Psoas muscle (tissue), 8 donors: ENCODE measurements around the gene KRT1. TPM values are rescaled to one million over a fixed set of nuclear protein-coding genes. Genes with fewer than 3 reads are reported as not detected.

ENCODE experiments used
- ATAC-seq, 4 donors: fragments of 200-7000 bp; cut with Tn5 transposase; one replicate each; pipeline ENCODE4 v1.9.1; 2020; ENCODE audit warnings: moderate library complexity in 3 of 4, mild to moderate bottlenecking in 2 of 4
- DNase-seq, 2 donors: peaks; one replicate each; pipeline ENCODE4 v3.0.0-alpha.2; 2020
- H3K27ac ChIP-seq: fragments of 200-600 bp; one replicate; pipeline ENCODE4 v1.8.0; 2022
- H3K27me3 ChIP-seq, 3 donors: fragments of 200-600 bp in 1 of 3; one replicate each; pipeline versions ENCODE4 v1.6.1 to v1.8.0; 2013 to 2022; ENCODE audit warnings: low read length in 2 of 3, mild to moderate bottlenecking in 2 of 3, moderate library complexity in 1 of 3; ENCODE audit not compliant: insufficient read depth in 3 of 3
- H3K36me3 ChIP-seq, 2 donors: fragments of 200-600 bp in 1 of 2; one replicate each; pipeline versions ENCODE4 v1.6.1 to v1.8.0; 2013 to 2022; ENCODE audit warnings: low read depth in 1 of 2, mild to moderate bottlenecking in 1 of 2, moderate library complexity in 1 of 2; ENCODE audit not compliant: insufficient read depth in 1 of 2
- H3K4me1 ChIP-seq: fragments of 200-600 bp; one replicate; pipeline ENCODE4 v1.8.0; 2022
- H3K4me3 ChIP-seq: fragments of 200-600 bp; one replicate; pipeline ENCODE4 v1.8.0; 2022; ENCODE audit warnings: mild to moderate bottlenecking
- H3K9me3 ChIP-seq: fragments of 200-600 bp; one replicate; pipeline ENCODE4 v1.8.0; 2022
- CTCF ChIP-seq: fragments of 200-600 bp; IDR thresholded peaks from one replicate; pipeline ENCODE4 v1.8.0; 2022; ENCODE audit warnings: antibody characterized with exemption
- WGBS, 3 donors: extraction: QIAGEN DNeasy Blood & Tissue Kit; methylation state at CpG; one replicate each; pipeline versions ENCODE4 v1.1.6 to v1.1.7; 2013; 5-methylcytosine and 5-hydroxymethylcytosine counted together
- intact Hi-C, 2 donors: fragments of 100-400 bp; cut with DNase I; formaldehyde crosslinking; loops; one replicate each; pipeline versions ENCODE4 v1.11.0 to v1.14.2; 2022
- polyA plus RNA-seq, 3 donors: library from polyadenylated mRNA; stranded (reverse); fragments of 200-250 nt; gene quantifications; one replicate each; pipeline ENCODE4 v1.2.3, GENCODE V29; 2013
- total RNA-seq, 4 donors: library from RNA; stranded (reverse); fragmentation: NEBNext Ultra II Directional in 2 of 4; extraction: Animal tissue kit (Norgen Biotek cat#: 25700) in 2 of 4; gene quantifications; one replicate each; pipeline versions ENCODE4 v1.2.1 to v1.2.4, GENCODE V29; 2021 to 2023
- donor health status: healthy with polysubstance abuse.
- donor health status: DM: no; HTN: no; CAD: no; lungs with moderate emphysema.
- donor health status: Bipolar disorder and iron deficiency.
- donor health status: healthy.
- donor health status: DM: yes; HTN: yes; CAD: no.
- donor health status: DM: no; HTN: no; CAD: no.
- donor health status: DM: no; HTN: no; CAD: no.
- donor health status: DM: yes; HTN: yes; CAD: no.

The KRT1 gene
- total and polyA plus RNA-seq, 7 donors, result 0.13 to 1.1 (median 0.20) TPM; not detected in 3

GRCh38 chr12:52686756-52687487, 6.7 kb upstream of the KRT1 start:
- TF ChIP-seq CTCF, result no peak
- ATAC-seq, result no peak
- Histone ChIP-seq H3K4me1 (no peaks in the 10 kb centered on the region), H3K36me3 (no peaks in the 10 kb centered on the region), H3K27me3 (peaks cover 0 to 42% (median 5%) of the 10 kb centered on the region in 3 donors), H3K27ac (no peak overlapping the region), H3K4me3 (no peak overlapping the region), H3K9me3 (no peaks in the 10 kb centered on the region)
- DNase-seq, result no peak
- intact Hi-C loops, result no loop called here
- 67 to 75% (median 73%) methylated on average over 9 of the region's 9 CpGs for WGBS, 3 donors

- H3K9me3 ChIP-seq, result no peaks in the 10 kb centered on the region
- no peak overlapping the region for H3K4me3 ChIP-seq
- WGBS, 3 donors, result 66 to 71% (median 68%) methylated on average over 3 of the region's 3 CpGs
- H3K4me1 ChIP-seq, result no peaks in the 10 kb centered on the region
- ATAC-seq (no peak), DNase-seq (no peak)
- intact Hi-C loops, result no loop called here
- H3K27me3 ChIP-seq, result peaks cover 0 to 33% (median 4%) of the 10 kb centered on the region in 3 donors
- H3K27ac ChIP-seq, result no peak overlapping the region
- H3K36me3 ChIP-seq, result no peaks in the 10 kb centered on the region
- no peak for TF ChIP-seq CTCF
These were observed 5.9 kb upstream of the KRT1 start for GRCh38 chr12:52686063-52686462.

DNA sequence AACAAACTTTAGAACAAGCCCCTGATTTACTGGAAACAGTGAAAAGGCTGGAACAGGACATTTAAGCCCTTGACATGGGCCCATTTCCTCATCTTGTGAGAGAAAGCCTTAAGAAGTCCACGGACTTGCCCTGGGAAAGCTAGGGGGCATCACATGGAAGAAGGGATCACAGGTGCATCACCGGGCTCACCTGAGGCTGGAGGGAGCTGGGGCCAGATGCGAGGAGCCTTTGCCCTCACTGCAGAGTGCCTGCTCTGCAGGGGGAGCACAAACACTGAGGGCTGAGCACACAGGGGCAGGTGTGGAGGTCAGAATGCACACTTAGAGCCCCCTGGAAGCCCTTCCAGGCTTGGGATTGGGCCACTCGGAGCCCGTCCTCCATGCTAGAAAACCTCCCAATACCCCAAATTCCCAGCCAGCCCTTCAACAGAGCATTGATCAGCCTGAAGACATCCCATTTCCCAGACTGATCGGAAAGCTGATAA, 5.2 kb upstream of the KRT1 start:
- DNase-seq (no peak), ATAC-seq (no peak)
- Histone ChIP-seq H3K4me3 (no peak overlapping the region), H3K4me1 (no peaks in the 10 kb centered on the region), H3K27me3 (peaks cover 0 to 27% (median 5%) of the 10 kb centered on the region in 3 donors), H3K36me3 (no peaks in the 10 kb centered on the region), H3K9me3 (no peaks in the 10 kb centered on the region), H3K27ac (no peak overlapping the region)
- intact Hi-C loops, result no loop called here
- TF ChIP-seq CTCF, result no peak
- 68 to 73% (median 71%) methylated on average over 6 of the region's 6 CpGs for WGBS, 3 donors

- TF ChIP-seq CTCF, result no peak
- Histone ChIP-seq H3K4me3 (no peak overlapping the region), H3K4me1 (no peaks in the 10 kb centered on the region), H3K36me3 (no peaks in the 10 kb centered on the region), H3K9me3 (no peaks in the 10 kb centered on the region), H3K27ac (no peak overlapping the region), H3K27me3 (peaks cover 0 to 21% (median 5%) of the 10 kb centered on the region in 3 donors)
- ATAC-seq (no peak), DNase-seq (no peak)
- 76 to 84% (median 81%) methylated on average over 2 of the region's 2 CpGs for WGBS, 3 donors
- intact Hi-C loops, result no loop called here
These were observed 4.2 kb upstream of the KRT1 start for GRCh38 chr12:52684431-52684830.
